OCI-LY7 (cell line): ENCODE measurements around the gene RIPPLY2.

ENCODE experiments used
- CTCF ChIP-seq: fragments of 200-600 bp; sonication (generic); conservative IDR thresholded peaks from 2 replicates; pipeline ENCODE4 v1.5.1; 2014; ENCODE audit warnings: mild to moderate bottlenecking, antibody characterized with exemption, low read length, moderate library complexity, mixed read lengths
- EZH2phosphoT487 ChIP-seq: fragments of 200-600 bp; sonication (generic); IDR thresholded peaks from 2 replicates; pipeline ENCODE4 v1.6.1; 2018; ENCODE audit warnings: low read depth, borderline replicate concordance, mild to moderate bottlenecking, mixed run types, antibody characterized with exemption, low read length, moderate library complexity, mixed read lengths

GRCh38 chr6:83824388-83824801 lies 28.8 kb upstream of the RIPPLY2 start:
- TF ChIP-seq CTCF (no peak), EZH2phosphoT487 (no peak)
